Caco-2 (cell line): ENCODE measurements around the gene DPP10. TPM values are rescaled to one million over a fixed set of nuclear protein-coding genes. Genes with fewer than 3 reads are reported as not detected.

Source experiments
- BruUV-seq: library from RNA; stranded (reverse); fragments of 400-500 nt; replicated peaks from 2 replicates; lab custom pipeline; 2021; lab: Mats Ljungman, UMichigan
- CTCF ChIA-PET: fragments of 300-600 bp; sonication (Branson Sonifier 250); formaldehyde crosslinking; loops from one replicate; lab custom pipeline; 2022; ENCODE audit warnings: antibody characterized with exemption; lab: Charles Lee
- POLR2A ChIA-PET: fragments of 300-600 bp; sonication (Branson Sonifier 250); formaldehyde crosslinking; loops from one replicate; lab custom pipeline; 2022; ENCODE audit warnings: antibody characterized with exemption; lab: Charles Lee
- DNase-seq, 2 experiments: peaks; one replicate each; pipeline versions ENCODE4 v3.0.0 to v3.0.0-alpha.2; 2020 to 2022
- H3K27me3 ChIP-seq: replicated peaks from 2 replicates; pipeline ENCODE4 v1.6.0; 2011; ENCODE audit warnings: low read length; ENCODE audit not compliant: control insufficient read depth, insufficient read depth
- H3K36me3 ChIP-seq: 2 replicates; pipeline ENCODE4 v1.5.1; 2011; ENCODE audit warnings: low read length; ENCODE audit not compliant: control insufficient read depth, insufficient read depth
- H3K4me1 ChIP-seq: fragments of 250-450 bp; sonication (Bioruptor Pico); 2 replicates; pipeline ENCODE4 v1.5.1; 2020; ENCODE audit warnings: mild to moderate bottlenecking
- H3K4me3 ChIP-seq: 2 replicates; pipeline ENCODE4 v1.5.1; 2011; ENCODE audit warnings: low read depth, mild to moderate bottlenecking, control low read depth, low read length
- H3K9me3 ChIP-seq: fragments of 250-450 bp; sonication (Bioruptor Pico); 2 replicates; pipeline ENCODE4 v1.5.1; 2020; ENCODE audit warnings: mild to moderate bottlenecking, moderate library complexity
- H3K27ac Mint-ChIP-seq: one replicate; pipeline ENCODE4 v1.8.0; 2022; ENCODE audit warnings: mixed read lengths; ENCODE audit not compliant: unreplicated experiment
- H3K27me3 Mint-ChIP-seq: one replicate; pipeline ENCODE4 v1.8.0; 2022; ENCODE audit warnings: mixed read lengths; ENCODE audit not compliant: insufficient read depth, unreplicated experiment
- H3K36me3 Mint-ChIP-seq: one replicate; pipeline ENCODE4 v1.8.0; 2022; ENCODE audit warnings: mild to moderate bottlenecking, mixed read lengths; ENCODE audit not compliant: insufficient read depth, unreplicated experiment
- H3K4me1 Mint-ChIP-seq: one replicate; pipeline ENCODE4 v1.8.0; 2022; ENCODE audit warnings: low read depth, mixed read lengths; ENCODE audit not compliant: unreplicated experiment
- H3K4me3 Mint-ChIP-seq: one replicate; pipeline ENCODE4 v1.8.0; 2022; ENCODE audit warnings: mild to moderate bottlenecking, moderate library complexity, mixed read lengths; ENCODE audit not compliant: unreplicated experiment
- H3K9me3 Mint-ChIP-seq: one replicate; pipeline ENCODE4 v1.8.0; 2022; ENCODE audit warnings: mixed read lengths; ENCODE audit not compliant: unreplicated experiment
- intact Hi-C: fragments of 100-400 bp; cut with micrococcal nuclease; formaldehyde crosslinking; loops from one replicate; pipeline ENCODE4 v1.10.0; 2022; ENCODE audit not compliant: unreplicated experiment
- total RNA-seq: library from RNA; stranded (reverse); gene quantifications from 2 replicates; pipeline ENCODE4 v1.2.3, GENCODE V29; 2022
- TF ChIP-seq, protein P1 (sequence below), 2 experiments: fragments of 200-600 bp in 1 of 2; IDR thresholded peaks; 1 replicate in 1 of 2; 2 replicates in 1 of 2; pipeline versions ENCODE4 v1.5.1 to v1.8.0; 2011 to 2022; ENCODE audit warnings: antibody characterized with exemption in 1 of 2, control low read depth in 1 of 2, inconsistent platforms in 1 of 2, low read depth in 1 of 2, low read length in 1 of 2, mild to moderate bottlenecking in 1 of 2, moderate library complexity in 1 of 2; ENCODE audit not compliant: insufficient read depth in 1 of 2, severe bottlenecking in 1 of 2, unreplicated experiment in 1 of 2

Gene DPP10
- total RNA-seq, 1 experiment from 2014 or later = not detected

DNA sequence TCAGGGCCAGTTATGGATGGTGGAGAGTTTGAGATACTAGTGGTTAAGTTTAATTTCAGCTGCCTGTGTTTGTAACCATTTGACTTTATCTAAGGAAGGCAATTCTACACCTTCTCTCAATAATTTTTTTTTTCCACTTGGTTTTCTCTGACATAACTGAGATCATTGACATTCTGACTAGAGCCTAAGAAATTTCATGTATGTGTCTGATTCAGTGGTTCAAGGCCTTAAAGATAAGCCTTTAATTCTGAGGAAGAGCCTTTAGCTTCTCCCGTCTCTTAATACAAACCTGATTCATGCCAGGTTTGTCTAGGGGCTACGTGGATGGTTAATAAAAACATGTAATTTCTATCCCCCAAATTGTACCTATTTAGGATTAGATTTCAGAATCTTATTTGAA lies 971.4 kb downstream of the DPP10 start:
- Mint-ChIP-seq H3K36me3 (no peaks in the 10 kb centered on the region), H3K27ac (no peak overlapping the region), H3K4me3 (no peak overlapping the region), H3K4me1 (no peaks in the 10 kb centered on the region), H3K9me3 (no peaks in the 10 kb centered on the region), H3K27me3 (peaks cover 3% of the 10 kb centered on the region)
- H3K27me3 ChIP-seq = no peaks in the 10 kb centered on the region
- H3K4me3 ChIP-seq = no peak overlapping the region
- no peaks in the 10 kb centered on the region for H3K9me3 ChIP-seq
- TF ChIP-seq, protein P1, sequence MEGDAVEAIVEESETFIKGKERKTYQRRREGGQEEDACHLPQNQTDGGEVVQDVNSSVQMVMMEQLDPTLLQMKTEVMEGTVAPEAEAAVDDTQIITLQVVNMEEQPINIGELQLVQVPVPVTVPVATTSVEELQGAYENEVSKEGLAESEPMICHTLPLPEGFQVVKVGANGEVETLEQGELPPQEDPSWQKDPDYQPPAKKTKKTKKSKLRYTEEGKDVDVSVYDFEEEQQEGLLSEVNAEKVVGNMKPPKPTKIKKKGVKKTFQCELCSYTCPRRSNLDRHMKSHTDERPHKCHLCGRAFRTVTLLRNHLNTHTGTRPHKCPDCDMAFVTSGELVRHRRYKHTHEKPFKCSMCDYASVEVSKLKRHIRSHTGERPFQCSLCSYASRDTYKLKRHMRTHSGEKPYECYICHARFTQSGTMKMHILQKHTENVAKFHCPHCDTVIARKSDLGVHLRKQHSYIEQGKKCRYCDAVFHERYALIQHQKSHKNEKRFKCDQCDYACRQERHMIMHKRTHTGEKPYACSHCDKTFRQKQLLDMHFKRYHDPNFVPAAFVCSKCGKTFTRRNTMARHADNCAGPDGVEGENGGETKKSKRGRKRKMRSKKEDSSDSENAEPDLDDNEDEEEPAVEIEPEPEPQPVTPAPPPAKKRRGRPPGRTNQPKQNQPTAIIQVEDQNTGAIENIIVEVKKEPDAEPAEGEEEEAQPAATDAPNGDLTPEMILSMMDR (IDR thresholded peaks at IDR 0.05; ENCODE audit: insufficient read depth in 1 of 2, low read depth in 1 of 2, low read length in 1 of 2, severe bottlenecking in 1 of 2, unreplicated experiment in 1 of 2) = no peak
- H3K4me1 ChIP-seq = no peaks in the 10 kb centered on the region
- CTCF ChIA-PET = no interaction called here
- BruUV-seq = no TSS peak
- intact Hi-C loops = no loop called here
- H3K36me3 ChIP-seq = no peaks in the 10 kb centered on the region
- no peak for DNase-seq
- POLR2A ChIA-PET = no interaction called here

DNA sequence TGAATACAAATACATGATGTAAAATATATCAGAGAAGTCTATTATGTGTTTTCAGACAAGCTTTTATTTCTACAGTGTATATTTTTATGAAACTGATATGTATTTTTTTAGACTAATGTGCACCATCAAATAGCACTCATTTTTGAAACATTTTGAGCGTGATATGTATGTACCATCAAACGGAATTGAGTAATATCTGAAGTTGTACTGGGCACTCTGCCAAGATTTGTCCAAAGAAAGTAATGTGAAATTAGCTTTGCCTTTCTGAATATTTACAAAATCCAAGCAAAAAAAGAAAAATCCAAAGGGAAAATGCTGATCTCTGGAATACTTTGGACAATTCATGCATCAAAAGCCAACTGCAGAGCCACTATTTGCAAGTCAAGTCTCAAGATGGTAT lies 972.0 kb downstream of the DPP10 start:
- H3K4me3 ChIP-seq = no peak overlapping the region
- Mint-ChIP-seq H3K4me3 (no peak overlapping the region), H3K36me3 (no peaks in the 10 kb centered on the region), H3K27ac (no peak overlapping the region), H3K4me1 (no peaks in the 10 kb centered on the region), H3K27me3 (peaks cover 3% of the 10 kb centered on the region), H3K9me3 (no peaks in the 10 kb centered on the region)
- H3K27me3 ChIP-seq = no peaks in the 10 kb centered on the region
- no peaks in the 10 kb centered on the region for H3K36me3 ChIP-seq
- no peaks in the 10 kb centered on the region for H3K9me3 ChIP-seq
- DNase-seq = no peak
- intact Hi-C loops = no loop called here
- ChIA-PET CTCF (no interaction called here), POLR2A (no interaction called here)
- H3K4me1 ChIP-seq = no peaks in the 10 kb centered on the region
- TF ChIP-seq, protein P1 (IDR thresholded peaks at IDR 0.05; ENCODE audit: insufficient read depth in 1 of 2, low read depth in 1 of 2, low read length in 1 of 2, severe bottlenecking in 1 of 2, unreplicated experiment in 1 of 2) = no peak
- no TSS peak for BruUV-seq

DNA sequence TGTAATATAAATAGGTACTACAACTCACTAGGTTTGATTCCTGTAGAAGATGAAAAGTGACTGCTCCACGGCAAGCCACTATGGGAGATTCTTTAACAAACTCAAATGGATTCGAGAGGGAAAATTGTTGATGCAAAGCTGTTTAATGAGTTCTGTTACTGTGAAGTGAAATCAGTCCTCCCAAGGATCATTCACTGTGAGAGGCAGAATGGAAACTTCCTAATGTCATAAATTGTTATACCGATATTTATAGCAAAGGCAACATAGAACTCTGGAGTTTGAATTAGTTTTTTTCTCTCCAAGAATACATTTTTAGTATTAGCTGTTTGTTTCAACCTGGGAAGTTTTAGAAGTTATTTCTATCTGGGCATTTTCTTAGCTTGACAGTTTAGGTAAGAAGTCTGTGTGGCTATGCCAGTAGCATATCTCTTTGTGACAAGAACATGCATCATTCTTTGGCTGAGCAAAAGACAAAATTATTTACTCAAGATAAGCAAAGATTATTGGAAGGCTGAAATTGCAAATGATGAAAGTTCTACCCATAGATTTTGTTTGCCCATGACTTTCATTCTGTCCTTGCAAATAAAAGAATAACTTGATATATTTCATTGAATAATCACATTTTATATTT lies 979.7 kb downstream of the DPP10 start:
- no peak overlapping the region for H3K27ac Mint-ChIP-seq

More for the DNA sequence above, 979.7 kb downstream of the DPP10 start:
- Mint-ChIP-seq H3K4me1 (no peaks in the 10 kb centered on the region), H3K9me3 (peaks cover 9% of the 10 kb centered on the region), H3K36me3 (no peaks in the 10 kb centered on the region), H3K27me3 (peaks cover 5% of the 10 kb centered on the region), H3K4me3 (no peak overlapping the region)
- intact Hi-C loops = no loop called here
- H3K27me3 ChIP-seq = no peaks in the 10 kb centered on the region
- H3K4me1 ChIP-seq = no peaks in the 10 kb centered on the region
- DNase-seq = no peak
- ChIA-PET POLR2A (no interaction called here), CTCF (no interaction called here)
- no peaks in the 10 kb centered on the region for H3K36me3 ChIP-seq
- H3K4me3 ChIP-seq = no peak overlapping the region
- BruUV-seq = no TSS peak
- TF ChIP-seq, protein P1 (IDR thresholded peaks at IDR 0.05; ENCODE audit: insufficient read depth in 1 of 2, low read depth in 1 of 2, low read length in 1 of 2, severe bottlenecking in 1 of 2, unreplicated experiment in 1 of 2) = no peak
- no peaks in the 10 kb centered on the region for H3K9me3 ChIP-seq
